Endometrial microvascular endothelial cells (primary cell): ENCODE results near the gene SORL1. TPM values are rescaled to one million over a fixed set of nuclear protein-coding genes. Genes with fewer than 3 reads are reported as not detected.
"Not testable (repeated sequence)": the region's sequence is repeated elsewhere in the genome, so short reads cannot be mapped to it uniquely, and the experiment has no call there.

Source experiments
- in situ Hi-C: cut with HindIII; loops from 2 replicates; pipeline ENCODE4 v1.10.0; 2017; ENCODE audit warnings: low sequenced_read_pairs, low pct_unique_long_range_greater_than_20kb; ENCODE audit errors: inconsistent ontology term
- total RNA-seq: library from RNA; depleted of rRNA; stranded (reverse); fragments of >200 nt; gene quantifications from one replicate; pipeline ENCODE4 v1.2.3, GENCODE V29; 2015; ENCODE audit errors: inconsistent ontology term

Gene SORL1
- total RNA-seq, 1 donor from 2014 or later, result 1.3 TPM

- in situ Hi-C loops, result not testable (repeated sequence)
These were observed 117.5 kb downstream of the SORL1 start for GRCh38 chr11:121569332-121570299.

- in situ Hi-C loops, result no loop called here
These were observed 118.3 kb downstream of the SORL1 start for GRCh38 chr11:121570453-121570852.

DNA sequence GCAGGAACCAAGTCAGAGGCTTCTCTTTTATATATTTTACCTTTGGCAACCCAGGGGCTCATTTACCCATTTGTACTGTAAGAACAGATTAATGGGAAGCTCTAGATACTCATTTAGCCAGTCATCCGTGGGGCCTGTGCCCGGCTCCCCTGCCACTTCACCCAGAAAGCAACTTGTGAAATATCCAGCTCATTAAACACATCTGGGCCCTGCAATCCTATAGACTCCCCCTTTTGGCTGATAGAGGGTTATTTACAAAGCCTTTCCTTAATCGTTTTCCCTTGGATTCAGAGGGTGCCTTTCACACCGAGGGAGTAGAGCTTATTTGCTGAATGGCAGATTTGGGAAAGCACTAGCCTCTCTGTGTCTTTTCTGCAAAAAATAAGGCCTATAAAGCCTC lies 119.4 kb downstream of the SORL1 start:
- in situ Hi-C loops, result no loop called here

DNA sequence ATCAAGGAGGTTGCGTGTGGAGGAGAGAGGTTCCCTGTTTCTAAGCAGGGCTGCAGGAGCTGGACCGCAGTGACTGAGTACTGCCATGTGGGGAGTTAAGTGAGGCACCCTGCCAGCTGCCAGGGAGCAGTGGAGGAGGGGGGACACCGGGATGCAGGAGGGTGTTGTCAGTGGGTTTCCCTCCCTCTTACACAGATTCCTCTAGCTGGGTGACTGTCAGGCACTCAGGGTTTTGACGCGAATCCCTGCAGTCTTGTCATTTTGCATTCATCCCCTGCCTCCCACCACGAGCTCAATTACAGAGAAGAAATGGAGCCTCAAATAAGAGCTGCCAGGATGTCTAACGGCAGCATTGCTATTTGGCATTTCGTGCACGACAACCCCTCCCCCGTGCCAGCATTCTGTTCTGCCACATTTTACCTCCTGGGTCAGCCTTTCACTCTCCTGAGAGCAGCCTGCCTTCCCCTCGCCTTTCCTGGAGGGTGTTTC lies 120.5 kb downstream of the SORL1 start:
- in situ Hi-C loops, result no loop called here

- in situ Hi-C loops, result no loop called here
These were observed 122.7 kb downstream of the SORL1 start for GRCh38 chr11:121574801-121575200.

- in situ Hi-C loops, result no loop called here
These were observed 123.3 kb downstream of the SORL1 start for GRCh38 chr11:121575250-121575962.

- in situ Hi-C loops, result no loop called here
These were observed 123.8 kb downstream of the SORL1 start for GRCh38 chr11:121575963-121576290.

- in situ Hi-C loops, result no loop called here
These were observed 124.4 kb downstream of the SORL1 start for GRCh38 chr11:121576531-121576930.

- in situ Hi-C loops, result no loop called here
These were observed 125.2 kb downstream of the SORL1 start for GRCh38 chr11:121577106-121577848.

- in situ Hi-C loops, result no loop called here
These were observed 126.3 kb downstream of the SORL1 start for GRCh38 chr11:121578251-121578976.

GRCh38 chr11:121580154-121580553 lies 128.0 kb downstream of the SORL1 start:
- in situ Hi-C loops, result no loop called here

DNA sequence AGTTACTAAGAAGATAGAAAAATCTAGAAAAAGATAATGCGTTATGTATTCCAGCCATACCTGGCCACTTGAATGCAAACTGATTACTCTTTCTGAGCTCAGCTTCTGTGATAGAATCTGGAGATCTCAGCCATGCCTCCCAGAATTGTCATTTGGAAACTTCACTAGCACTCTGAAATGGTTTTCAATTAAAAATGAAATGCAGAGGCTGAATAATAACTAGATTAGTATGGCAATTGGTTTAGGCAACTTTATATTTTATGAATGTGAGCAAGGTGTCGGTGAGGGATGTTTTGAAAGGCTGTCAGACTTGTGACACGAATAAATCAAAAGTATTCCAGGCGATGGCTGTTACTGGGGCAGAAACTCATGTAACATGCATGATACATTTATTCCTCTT lies 129.5 kb downstream of the SORL1 start:
- in situ Hi-C loops, result no loop called here

DNA sequence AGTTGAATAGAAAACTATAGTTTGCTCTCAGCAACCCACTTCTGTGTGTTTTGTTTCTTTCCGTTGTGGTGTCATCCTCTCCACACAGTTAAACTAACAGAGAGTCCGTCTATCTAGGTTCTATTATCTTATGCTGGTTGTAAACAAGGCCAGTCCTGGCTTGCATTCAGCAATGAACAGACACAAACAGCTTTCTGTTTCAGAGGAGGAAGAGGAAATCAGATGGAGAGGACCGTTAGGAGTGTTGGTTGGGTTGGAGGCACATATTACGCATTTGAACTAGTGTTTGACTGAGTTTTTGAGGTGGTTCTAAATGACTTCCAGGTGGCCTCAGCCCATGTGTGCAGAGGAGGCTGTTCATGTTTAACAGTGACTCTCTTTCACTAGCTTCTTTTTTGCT lies 130.2 kb downstream of the SORL1 start:
- in situ Hi-C loops, result no loop called here

DNA sequence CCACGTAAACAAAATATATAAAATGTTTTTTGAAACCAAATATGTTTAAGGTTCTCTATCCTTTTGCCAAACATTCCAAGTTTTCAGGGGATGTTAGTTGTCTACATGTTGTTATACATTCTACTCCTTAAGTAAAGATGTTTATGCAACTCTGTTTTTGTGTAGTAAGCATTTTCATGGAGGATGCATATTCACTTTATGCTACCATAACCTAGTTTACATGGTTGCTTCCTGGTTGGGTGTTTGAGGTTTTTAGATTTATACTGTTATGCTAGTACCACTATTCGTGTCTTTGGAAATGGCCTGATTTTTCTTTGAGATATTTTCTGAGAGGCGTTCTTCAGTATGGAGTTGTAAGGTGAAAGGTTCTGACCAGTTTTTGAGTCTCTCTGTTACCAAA lies 131.7 kb downstream of the SORL1 start:
- in situ Hi-C loops, result no loop called here

DNA sequence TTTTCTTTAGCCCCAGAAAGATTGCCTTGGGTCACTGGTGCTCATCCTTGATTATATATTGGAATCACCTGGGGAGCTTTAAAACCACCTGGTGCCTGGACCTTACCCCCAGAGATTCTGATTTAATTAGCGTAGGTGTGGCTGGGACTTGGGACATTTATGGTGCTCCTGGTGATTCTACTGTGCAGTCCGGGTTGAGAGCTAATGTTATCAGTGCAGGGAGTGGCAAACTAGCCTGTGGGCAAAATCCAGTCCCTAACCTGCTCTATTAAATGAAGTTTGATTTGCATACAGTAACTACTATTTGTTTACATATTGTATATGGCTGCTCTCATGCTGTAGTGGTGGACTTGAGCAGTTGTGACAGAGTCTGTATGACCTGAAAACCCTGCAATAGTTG lies 134.6 kb downstream of the SORL1 start:
- in situ Hi-C loops, result no loop called here

DNA sequence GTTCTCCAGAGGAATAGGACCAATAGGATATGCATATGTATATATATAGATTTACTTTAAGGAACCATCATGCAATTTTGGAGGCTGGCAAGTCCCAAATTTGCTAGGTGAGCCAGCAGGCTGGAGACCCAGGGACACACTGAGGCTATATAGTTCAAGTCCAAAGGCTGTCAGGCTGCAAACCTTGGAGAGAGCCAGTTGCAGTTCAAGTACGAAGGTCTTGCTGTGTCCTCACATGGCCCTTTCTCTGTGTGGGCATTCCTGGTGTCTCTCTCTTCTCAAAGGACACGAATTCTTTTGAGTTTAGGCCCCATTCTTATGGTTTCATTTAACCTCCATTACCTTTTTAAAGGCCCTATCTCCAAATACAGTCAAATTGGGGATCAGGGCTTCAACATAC lies 135.1 kb downstream of the SORL1 start:
- in situ Hi-C loops, result no loop called here

- in situ Hi-C loops, result no loop called here
These were observed 136.6 kb downstream of the SORL1 start for GRCh38 chr11:121588747-121589146.

GRCh38 chr11:121589946-121590537 lies 137.9 kb downstream of the SORL1 start:
- in situ Hi-C loops, result no loop called here
